Measurements from ENCODE around the gene FRMD4A.

DNA sequence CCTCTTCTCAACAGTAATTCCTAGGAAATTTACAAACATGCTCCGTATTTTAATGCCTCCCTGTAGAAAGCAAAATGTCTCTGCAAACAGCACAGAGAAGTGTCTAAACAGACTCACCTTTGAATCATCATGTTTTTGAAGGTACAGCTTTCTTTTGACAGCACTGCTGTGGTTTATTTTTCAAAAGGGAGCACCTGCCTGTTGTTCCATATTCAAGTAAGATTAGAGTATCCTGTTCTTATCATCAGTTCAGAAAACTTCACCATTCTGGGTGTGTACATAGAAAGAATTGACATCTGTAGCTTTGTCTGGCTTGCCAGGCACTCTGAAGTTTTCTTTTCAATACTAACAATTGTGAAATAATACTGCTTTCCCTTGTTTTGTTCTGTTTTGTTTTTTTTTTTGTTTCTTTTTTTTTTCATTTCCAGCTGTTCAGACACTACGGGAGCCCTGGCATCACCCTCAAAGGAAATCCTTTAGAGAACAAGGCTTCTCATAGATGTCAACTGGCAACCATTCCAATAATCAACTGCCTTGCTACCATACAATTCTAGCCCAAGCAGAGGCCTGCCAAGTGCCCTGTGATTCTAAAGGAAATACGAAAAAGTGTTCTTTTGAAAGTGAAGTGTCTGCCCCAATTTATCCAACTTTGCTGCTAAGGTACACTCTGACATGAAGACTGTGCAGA lies 468.0 kb downstream of the FRMD4A start:
- TF ChIP-seq, protein P1, sequence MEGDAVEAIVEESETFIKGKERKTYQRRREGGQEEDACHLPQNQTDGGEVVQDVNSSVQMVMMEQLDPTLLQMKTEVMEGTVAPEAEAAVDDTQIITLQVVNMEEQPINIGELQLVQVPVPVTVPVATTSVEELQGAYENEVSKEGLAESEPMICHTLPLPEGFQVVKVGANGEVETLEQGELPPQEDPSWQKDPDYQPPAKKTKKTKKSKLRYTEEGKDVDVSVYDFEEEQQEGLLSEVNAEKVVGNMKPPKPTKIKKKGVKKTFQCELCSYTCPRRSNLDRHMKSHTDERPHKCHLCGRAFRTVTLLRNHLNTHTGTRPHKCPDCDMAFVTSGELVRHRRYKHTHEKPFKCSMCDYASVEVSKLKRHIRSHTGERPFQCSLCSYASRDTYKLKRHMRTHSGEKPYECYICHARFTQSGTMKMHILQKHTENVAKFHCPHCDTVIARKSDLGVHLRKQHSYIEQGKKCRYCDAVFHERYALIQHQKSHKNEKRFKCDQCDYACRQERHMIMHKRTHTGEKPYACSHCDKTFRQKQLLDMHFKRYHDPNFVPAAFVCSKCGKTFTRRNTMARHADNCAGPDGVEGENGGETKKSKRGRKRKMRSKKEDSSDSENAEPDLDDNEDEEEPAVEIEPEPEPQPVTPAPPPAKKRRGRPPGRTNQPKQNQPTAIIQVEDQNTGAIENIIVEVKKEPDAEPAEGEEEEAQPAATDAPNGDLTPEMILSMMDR (conservative IDR thresholded peaks at IDR 0.05; ENCODE audit: low read length): no peak
- no peak for TF ChIP-seq EZH2phosphoT487 (IDR thresholded peaks at IDR 0.05; ENCODE audit: borderline replicate concordance, low read depth, low read length)
